OCI-M2 (cell line): ENCODE results near the gene SLC7A7.
A peak's percentile ranks its signal among the peaks of the same experiment; 100 is the strongest.
"Not testable (repeated sequence)": the region's sequence is repeated elsewhere in the genome, so short reads cannot be mapped to it uniquely, and the experiment has no call there.

Source experiments
- DNase-seq: peaks from one replicate; lab custom pipeline; 2025; ENCODE audit not compliant: unreplicated experiment; lab: John Stamatoyannopoulos, UW

The SLC7A7 gene

DNA sequence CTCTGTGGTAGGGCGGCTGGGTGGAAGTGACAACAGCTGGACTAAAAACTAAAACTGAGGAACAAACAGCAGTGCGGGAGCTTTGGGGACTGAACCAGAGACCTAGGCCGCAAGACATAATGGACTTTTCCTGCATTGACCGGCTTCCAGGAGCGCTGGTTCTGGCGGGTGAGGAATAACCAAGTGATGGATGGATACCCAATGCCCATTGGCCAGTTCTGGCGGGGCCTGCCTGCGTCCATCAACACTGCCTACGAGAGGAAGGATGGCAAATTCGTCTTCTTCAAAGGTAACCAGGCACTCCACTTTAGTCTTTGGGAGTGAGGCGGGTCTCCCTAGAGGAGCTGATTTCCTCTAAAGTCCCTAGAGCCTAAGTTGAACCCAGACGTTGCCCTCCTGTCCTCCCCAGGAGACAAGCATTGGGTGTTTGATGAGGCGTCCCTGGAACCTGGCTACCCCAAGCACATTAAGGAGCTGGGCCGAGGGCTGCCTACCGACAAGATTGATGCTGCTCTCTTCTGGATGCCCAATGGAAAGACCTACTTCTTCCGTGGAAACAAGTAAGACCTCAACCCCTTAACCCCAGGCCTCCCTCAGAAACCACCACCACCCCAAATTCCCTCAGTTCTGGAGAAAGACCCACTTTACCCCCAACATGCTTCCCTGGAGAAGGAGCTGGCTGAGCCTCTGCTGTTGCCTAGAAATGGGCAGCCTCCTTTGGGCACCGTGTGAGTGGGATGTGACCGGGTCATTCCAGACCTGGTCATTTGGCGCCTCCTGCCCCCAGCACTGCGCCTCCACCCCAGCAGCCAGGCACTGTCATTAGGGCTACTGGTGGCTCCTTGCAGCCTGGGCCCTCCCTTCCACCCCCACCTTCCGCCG lies 29.2 kb upstream of the SLC7A7 start:
- no peak for DNase-seq

DNA sequence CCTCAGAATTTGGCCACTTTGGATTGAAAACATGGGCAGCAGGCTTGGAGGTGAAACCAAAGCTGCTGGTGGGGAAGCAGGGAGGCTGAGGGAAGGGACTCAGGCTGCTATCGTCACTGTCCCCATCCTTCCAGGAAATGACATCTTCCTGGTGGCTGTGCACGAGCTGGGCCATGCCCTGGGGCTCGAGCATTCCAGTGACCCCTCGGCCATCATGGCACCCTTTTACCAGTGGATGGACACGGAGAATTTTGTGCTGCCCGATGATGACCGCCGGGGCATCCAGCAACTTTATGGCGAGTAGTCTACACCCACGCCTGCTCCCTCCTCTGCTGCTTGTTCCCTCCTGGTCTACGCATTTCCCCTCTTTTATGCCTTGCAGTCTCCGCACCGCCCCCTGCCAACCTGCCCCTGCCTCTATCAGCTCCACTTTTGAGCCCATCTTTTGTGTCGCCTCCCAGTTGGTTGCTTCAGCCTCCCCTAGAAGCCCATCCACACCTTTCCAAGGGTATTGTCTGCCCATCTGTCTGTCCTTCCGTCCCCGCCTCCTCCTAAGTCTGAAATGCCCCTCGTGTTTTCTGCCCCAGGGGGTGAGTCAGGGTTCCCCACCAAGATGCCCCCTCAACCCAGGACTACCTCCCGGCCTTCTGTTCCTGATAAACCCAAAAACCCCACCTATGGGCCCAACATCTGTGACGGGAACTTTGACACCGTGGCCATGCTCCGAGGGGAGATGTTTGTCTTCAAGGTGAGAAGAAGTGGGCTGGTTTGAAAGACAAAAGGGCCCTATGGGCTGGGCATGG lies 28.1 kb upstream of the SLC7A7 start:
- no peak for DNase-seq

DNA sequence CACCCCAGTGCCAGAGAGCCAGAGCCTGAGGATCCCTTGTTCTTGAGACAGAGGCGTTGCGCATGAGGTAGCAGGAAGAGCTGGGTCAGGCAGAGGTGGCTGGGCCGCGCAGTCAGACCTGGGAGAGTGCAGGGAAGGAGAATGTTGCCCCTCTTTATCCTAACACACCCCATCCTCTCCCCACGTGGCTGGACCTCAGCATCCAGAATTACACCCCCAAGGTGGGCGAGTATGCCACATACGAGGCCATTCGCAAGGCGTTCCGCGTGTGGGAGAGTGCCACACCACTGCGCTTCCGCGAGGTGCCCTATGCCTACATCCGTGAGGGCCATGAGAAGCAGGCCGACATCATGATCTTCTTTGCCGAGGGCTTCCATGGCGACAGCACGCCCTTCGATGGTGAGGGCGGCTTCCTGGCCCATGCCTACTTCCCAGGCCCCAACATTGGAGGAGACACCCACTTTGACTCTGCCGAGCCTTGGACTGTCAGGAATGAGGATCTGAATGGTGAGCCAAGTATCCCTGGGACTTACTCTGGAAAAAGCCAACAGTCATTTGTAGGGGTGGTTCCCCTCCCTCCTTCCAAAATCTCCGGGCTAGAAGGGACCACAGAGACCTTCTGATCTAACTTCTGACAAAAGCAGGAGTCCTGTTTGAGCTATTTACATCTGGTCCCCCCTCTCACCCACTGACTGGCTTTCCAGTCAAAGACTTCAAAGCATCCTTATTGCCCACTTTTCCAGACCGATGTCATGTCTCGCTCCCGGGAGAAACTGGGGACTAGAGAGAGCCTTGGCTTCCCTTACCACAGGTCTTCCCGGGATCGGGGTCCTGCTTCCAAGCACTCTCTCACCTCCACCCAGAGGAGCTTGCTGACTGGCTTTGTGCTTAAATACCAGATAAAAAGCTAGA lies 27.2 kb upstream of the SLC7A7 start:
- no peak for DNase-seq

DNA sequence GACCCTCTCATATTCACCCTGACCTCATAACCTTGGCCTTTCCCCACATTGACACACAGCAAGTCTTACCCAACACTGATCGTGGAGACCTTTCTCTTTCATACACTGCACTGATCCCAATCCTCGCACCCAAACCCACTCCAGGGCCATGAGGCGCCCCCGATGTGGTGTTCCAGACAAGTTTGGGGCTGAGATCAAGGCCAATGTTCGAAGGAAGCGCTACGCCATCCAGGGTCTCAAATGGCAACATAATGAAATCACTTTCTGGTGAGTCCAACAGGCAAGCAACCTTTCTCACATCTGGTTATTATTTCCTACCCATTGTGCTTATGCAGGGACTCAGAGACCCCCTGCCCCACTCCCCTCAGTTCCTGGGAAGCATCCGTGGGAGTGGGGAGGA lies 26.5 kb upstream of the SLC7A7 start:
- no peak for DNase-seq

DNA sequence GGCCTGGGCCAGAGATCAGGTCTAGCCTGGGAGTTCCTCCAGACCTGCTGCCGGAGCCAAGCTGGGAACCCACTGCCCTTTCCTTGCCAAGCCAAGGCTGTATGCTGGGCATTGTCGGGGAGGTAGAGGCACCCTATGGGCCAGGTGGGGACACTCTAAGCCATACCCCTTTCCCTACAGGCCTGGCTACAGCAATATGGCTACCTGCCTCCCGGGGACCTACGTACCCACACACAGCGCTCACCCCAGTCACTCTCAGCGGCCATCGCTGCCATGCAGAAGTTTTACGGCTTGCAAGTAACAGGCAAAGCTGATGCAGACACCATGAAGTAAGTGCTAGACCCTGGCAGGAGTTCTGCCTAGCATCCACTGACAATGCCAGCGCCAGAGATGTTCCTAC lies 26.1 kb upstream of the SLC7A7 start:
- no peak for DNase-seq

DNA sequence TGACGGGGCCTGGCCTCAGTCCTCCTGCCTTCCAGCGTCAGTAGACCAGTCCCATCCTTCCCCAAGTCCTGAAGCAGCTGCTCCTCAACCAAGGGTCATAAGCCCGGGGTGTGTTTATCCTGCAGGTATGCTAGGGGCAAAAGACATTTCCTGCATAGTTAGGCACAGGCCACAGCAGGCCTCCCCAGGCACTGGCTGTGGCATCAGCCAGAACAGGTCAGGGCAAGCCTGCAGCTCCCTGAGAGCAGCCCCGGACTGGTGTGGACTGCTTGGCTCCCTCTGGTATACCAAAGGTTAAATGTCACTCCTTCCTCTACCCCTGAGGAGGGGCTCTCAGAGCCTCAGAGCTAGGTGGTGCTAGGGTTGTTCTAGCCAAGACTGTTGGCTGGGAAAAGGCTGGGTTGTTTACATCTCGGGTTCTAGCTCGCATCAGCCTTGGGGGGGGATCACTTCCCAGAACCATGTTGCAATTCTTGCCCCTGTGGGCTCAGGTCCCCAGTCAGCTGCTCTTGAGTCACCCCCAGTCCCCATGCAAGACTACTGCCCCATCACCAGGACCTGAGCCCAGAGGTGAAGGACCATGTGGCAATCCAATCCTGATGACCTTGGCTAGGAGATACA lies 24.0 kb upstream of the SLC7A7 start:
- no peak for DNase-seq

DNA sequence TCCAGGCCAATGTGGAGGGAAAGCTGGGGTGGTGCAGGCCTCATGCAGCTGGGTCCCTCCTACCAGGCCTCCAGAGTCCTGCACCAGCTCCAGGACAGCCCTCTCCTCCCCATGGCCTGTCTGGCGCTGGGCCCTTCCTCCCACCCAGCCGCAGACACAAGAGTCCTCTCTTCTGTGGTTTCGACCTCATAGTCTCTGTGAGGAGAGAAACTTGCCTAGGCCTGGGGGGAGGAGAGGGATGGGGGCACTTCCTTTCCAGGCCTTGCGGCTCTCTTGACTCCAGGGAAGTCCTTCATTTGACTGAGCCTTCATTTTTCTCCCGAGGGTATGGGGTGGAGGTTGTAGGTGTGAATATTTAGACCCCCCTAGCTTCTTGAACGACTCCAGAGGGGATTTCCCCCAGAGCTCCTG lies 23.4 kb upstream of the SLC7A7 start:
- no peak for DNase-seq

DNA sequence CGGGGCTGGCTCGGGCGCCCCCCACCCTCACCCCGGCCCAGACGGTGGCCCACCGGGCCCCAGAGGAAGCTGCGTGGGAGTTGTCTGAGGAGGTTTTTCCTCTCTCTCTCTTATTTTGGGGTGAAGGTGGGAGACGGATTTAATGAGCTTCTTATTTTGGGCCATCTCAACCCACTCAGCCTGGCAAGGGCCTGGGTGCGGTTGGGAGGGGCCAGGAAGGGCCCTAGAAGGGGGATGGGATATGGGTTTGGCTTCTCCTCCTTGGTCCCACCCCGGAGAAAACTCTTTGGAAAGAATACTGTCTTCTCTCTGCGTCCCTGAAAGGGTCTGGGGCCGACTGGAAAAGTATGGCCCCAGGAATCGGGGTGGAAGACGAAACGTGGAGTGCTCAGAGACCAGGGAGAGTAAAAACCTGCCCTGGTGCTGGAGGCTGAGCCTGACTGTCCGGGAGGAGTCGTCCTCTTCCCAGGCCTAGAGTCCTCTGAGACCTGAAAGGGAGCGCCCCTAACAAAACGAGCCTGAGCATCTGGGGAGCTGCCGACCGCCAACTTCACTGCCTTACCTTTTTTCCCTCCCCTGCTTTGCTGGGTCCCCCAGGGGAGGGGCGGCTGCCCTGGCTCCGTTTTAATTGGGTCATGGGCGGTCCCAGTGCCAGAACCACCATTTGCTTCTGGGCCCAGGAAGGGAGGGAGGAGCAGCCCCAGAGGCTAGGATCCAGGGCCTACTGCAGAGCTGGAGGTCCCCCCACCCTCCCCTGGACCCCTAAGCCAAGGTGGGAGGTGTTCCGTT lies 22.7 kb upstream of the SLC7A7 start:
- DNase-seq: no peak

DNA sequence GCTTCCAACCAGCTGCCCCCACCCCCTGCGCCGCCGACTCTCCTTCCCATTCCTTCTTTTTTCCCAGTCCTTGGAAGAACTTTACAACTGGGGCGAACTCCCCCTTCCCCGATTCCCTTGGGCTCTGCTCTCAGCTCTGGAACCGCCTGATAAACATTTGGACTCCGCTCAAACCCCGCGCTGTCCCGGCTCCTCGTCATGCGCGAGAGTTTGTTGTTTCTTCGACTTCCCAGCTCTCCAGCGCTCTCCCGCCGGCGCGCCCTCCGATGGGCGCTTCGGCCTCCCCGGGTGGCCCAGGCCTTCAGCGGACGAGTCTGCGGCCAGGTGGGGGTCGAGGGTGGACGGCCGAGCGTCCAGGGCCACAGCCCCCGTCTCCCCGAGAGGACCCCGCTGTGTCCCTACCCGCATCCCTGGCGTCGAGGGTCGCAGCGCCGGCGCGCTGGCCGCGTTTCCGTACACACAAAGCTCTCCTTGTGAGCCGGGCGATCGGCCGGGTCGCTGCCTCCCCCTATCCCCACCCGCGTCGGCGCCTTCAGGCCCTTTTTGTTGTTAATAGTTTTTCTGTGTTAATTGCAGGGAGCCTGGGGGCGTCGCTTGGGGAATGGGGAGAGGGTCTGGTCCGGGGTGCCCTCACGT lies 22.0 kb upstream of the SLC7A7 start:
- DNase-seq: no peak

DNA sequence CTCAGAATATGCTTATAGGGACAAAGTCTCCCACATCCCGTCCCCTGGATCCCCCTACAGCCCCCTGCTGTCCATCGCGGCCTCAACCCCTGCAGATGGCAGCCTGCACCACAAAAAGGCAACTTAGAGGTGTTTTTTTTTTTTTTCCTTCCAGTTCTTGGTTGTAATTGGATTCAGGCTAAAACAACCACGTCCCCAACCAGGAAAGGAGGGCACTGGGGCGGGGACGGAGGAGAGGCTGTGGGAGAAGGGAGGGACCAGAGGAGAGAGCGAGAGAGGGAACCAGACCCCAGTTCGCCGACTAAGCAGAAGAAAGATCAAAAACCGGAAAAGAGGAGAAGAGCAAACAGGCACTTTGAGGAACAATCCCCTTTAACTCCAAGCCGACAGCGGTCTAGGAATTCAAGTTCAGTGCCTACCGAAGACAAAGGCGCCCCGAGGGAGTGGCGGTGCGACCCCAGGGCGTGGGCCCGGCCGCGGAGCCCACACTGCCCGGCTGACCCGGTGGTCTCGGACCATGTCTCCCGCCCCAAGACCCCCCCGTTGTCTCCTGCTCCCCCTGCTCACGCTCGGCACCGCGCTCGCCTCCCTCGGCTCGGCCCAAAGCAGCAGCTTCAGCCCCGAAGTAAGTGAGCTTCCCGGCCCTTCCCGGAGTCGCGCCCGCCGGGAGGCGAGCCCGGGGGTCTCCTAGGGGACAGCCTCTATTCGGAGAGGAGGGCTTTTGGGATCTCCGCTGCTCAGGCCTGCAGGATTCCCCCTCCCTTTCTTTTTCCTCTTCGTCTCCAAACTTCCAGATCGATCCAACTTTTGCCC lies 21.3 kb upstream of the SLC7A7 start, which contains the start of gene MMP14:
Gene MMP14, plus strand, starts transcription at position 285 of the 813 bp plus-strand sequence. Its CDS starts 233 bp downstream, at position 518.
- DNase-seq: no peak

DNA sequence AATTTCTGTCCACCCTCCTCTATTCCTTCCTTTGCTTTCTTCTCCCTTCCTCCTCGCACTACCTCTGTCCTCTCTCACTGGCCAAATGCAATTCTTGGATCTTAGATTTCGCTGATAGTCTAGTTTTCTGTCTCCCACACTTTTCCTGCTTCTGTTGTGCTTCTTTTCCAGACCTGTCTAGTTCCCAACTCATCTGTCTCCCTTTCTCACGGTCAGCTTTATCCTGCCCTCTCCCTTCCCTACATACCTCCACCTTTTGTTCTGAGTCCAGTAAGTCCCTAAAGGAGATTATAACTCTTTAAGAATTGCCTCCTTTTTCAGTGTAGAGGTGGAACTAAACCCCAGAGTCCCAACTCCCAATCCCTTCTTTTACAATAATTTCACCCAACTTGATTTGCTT lies 20.3 kb upstream of the SLC7A7 start:
- DNase-seq: no peak

DNA sequence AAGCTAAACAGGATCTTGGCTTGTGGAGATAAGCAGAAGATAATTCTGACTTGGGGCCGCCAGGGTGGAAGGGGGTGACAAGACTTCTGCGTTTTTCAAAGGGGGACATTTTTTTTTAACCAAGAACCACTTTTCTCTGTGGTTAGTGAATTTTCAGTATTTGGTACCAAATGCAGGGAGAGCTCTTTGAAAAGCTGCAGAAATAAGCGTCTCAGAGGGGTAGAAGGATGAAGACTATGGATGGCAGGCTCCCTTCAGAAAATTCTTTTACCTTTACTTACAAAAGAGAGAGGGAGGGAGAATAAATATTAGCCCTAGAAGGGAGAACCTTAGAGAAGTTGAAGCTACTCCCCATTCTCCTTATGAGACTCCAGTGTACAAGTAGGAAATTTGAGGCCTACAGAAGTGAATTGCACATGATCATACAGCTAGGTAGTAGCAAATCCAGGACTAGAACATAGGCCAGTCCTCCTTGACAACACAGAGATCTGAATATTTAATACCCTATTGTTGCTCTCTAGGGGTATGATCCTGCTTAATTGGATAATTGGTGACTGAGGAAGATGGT lies 15.3 kb upstream of the SLC7A7 start:
- no peak for DNase-seq

DNA sequence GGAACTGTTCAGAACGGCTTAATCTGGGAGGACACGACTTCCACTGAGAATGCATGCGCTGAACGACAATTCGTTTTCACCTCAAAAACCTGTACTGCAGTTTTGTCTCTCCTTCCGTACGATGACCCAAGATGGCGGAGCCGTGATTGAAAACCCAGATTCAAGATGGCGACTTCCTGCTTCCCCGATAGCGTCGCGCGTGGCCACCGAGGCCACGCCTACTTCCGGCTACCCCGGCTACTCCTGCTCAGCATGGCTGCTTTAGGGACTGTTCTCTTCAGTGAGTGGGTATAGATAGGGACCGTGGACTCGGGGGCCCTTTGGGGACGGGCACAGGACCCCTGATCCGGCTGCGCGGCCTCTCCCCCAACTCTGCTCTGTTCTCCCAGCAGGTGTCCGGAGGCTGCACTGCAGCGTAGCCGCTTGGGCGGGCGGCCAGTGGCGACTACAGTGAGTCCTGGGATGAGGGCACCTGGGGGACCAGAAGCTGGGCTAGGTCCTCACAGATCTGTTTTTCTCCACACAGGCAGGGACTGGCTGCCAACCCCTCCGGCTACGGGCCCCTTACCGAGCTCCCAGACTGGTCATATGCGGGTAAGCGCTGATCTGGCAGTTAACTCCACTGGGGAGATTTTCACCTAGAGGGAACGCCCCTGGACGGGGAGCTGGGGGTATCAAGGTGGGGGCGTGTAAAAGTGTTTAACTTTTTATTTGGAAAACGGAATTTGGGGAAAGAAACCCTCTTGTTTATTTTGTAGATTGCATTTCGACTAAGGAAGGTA lies 14.6 kb upstream of the SLC7A7 start, which contains the start of gene MRPL52:
Gene MRPL52, plus strand, starts transcription at position 227 of the 782 bp plus-strand sequence. Its CDS starts 26 bp downstream, at position 253.
- peak; percentile 73 for DNase-seq

DNA sequence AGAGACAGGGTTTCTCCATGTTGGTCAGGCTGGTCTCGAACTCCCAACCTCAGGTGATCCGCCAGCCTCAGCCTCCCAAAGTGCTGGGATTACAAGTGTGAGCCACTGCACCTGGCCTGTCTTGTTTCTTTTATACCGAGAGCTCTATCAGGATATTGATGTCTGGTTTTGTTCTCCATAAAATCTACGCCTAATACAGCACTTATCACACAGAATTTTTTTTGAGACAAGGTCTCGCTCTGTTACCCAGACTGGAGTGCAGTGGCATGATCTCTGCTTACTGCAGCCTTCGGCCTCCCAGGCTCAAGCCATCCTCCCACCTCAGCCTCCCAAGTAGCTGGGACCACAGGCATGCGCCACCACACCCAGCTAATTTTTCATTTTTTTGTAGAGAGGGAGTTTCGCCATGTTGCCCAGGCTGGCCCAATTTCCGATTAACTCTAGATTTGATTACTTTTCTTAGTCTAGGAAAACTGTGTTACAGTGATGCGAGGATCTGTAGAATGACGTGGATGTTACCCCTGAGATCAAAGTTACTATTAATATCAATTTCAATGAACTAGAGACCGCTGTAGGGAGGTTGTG lies 13.9 kb upstream of the SLC7A7 start:
- DNase-seq: not testable (repeated sequence)

DNA sequence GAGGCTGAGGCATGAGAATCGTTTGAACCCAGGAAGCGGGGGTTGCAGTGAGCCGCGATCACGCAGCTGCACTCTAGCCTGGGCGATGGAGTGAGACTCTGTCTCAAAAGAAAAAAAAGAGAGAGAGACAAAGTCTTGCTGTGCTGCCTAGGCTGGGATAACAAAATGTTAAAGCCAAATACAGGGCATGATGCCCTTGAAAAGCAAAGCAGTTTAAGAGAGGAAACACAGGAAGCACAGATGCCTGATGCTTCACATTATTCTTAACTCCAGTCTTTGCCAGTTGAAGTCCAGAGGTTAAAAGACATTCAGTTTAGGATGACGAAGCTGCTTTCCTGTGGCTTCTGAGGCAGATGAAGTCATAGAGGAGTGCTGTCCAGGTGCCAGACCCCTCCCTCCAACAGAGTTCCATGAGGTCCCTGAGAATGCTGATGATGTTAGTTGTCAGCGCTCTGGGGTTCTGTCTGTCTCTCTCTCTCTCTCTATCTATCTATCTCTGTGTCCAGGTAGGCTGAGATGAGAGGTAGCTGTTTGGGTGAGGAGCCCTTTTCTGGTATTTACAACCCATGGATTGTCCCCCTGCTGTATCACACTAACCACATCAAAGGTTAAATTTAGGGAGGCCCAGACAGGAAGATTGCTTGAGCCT lies 9.6 kb upstream of the SLC7A7 start:
- no peak for DNase-seq

DNA sequence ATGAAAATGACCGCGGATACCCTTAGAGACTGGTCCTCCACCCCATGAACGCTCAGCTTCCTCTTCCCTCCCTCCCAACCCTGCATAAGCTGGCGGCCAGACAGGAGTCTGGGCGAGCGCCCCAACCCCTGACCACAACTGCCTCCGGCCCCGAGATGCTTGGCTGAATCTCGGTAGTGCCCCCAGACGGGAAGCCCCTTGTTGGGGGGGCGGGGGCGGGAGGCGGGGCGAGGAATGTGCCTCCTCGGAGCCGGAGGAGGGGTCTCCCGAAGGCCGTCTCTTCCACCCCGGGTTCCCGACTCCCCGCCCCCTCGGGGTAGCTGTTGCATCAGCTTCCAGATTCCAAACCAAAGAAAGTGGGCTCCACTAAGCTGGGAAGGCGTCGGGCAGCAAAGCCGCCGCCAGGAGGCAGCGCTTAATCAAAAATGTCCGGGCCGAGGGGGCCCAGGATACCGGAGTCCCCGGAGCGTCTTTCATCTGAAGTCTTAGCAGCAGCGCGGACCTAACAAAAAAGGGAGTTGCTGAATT lies 7.4 kb upstream of the SLC7A7 start:
- DNase-seq: no peak
